Measurements from ENCODE around the gene GAPVD1. TPM values are rescaled to one million over a fixed set of nuclear protein-coding genes. Genes with fewer than 3 reads are reported as not detected.

GAPVD1 gene
- total RNA-seq, 3 donors from 2014 or later (not counting 1 experiment from before 2014, with no cell fraction given): 66.1 to 83.2 (median 68.8) TPM

- Mint-ChIP-seq H3K4me3 (no peak overlapping the region), H3K27me3 (ENCODE audit: low read depth in 2 of 2) (no peaks in the 10 kb centered on the region), H3K9me3 (no peaks in the 10 kb centered on the region), H3K4me1 (peaks cover 31 to 35% of the 10 kb centered on the region in 2 donors), H3K27ac (peak overlapping the region in 1 of 2 donors; percentile 50), H3K36me3 (no peaks in the 10 kb centered on the region)
- H3K27ac ChIP-seq (ENCODE audit: low read length): no peak overlapping the region
- 100% methylated on average over 1 of the region's 1 CpG for WGBS (ENCODE audit: insufficient coverage)
- H3K4me3 ChIP-seq (ENCODE audit: low read length): no peak overlapping the region
- no peaks in the 10 kb centered on the region for H3K4me1 ChIP-seq (ENCODE audit: control insufficient read depth, insufficient read depth, low read length)
- intact Hi-C loops (cut with micrococcal nuclease): no loop called here
- ATAC-seq: no peak
- no peaks in the 10 kb centered on the region for H3K27me3 ChIP-seq (ENCODE audit: control insufficient read depth, insufficient read depth, low read length)
- H3K9me3 ChIP-seq (ENCODE audit: control insufficient read depth, insufficient read depth, low read length): no peaks in the 10 kb centered on the region
- no peak for TF ChIP-seq CTCF (IDR thresholded peaks at IDR 0.05)
- DNase-seq: no peak
- H3K36me3 ChIP-seq (ENCODE audit: control insufficient read depth, insufficient read depth, low read length): peaks cover 4% of the 10 kb centered on the region
Observed at GRCh38 chr9:125269014-125269397, 7.4 kb downstream of the GAPVD1 start.

- H3K27ac Mint-ChIP-seq: no peak overlapping the region
- TF ChIP-seq CTCF (IDR thresholded peaks at IDR 0.05): no peak
Observed at GRCh38 chr9:125271081-125271480, 9.5 kb downstream of the GAPVD1 start.

GRCh38 chr9:125272697-125273096, 11.1 kb downstream of the GAPVD1 start:
- intact Hi-C loops (cut with micrococcal nuclease): no loop called here
- H3K27me3 ChIP-seq (ENCODE audit: control insufficient read depth, insufficient read depth, low read length): no peaks in the 10 kb centered on the region
- H3K4me1 ChIP-seq (ENCODE audit: control insufficient read depth, insufficient read depth, low read length): no peaks in the 10 kb centered on the region
- Mint-ChIP-seq H3K9me3 (no peaks in the 10 kb centered on the region), H3K4me3 (no peak overlapping the region), H3K4me1 (peaks cover 24 to 26% of the 10 kb centered on the region in 2 donors), H3K27ac (peak overlapping the region; percentile 34 to 70), H3K36me3 (no peaks in the 10 kb centered on the region), H3K27me3 (ENCODE audit: low read depth in 2 of 2) (no peaks in the 10 kb centered on the region)
- no peak for DNase-seq
- H3K9me3 ChIP-seq (ENCODE audit: control insufficient read depth, insufficient read depth, low read length): no peaks in the 10 kb centered on the region
- H3K4me3 ChIP-seq (ENCODE audit: low read length): no peak overlapping the region
- peaks cover 3% of the 10 kb centered on the region for H3K36me3 ChIP-seq (ENCODE audit: control insufficient read depth, insufficient read depth, low read length)
- TF ChIP-seq CTCF (IDR thresholded peaks at IDR 0.05): no peak
- no peak overlapping the region for H3K27ac ChIP-seq (ENCODE audit: low read length)
- no peak for ATAC-seq
- WGBS (ENCODE audit: insufficient coverage): 85% methylated on average over 3 of the region's 3 CpGs

More at GRCh38 chr9:125271081-125271480, 9.5 kb downstream of the GAPVD1 start:
- intact Hi-C loops (cut with micrococcal nuclease): no loop called here
- Histone ChIP-seq H3K36me3 (ENCODE audit: control insufficient read depth, insufficient read depth, low read length) (peaks cover 8% of the 10 kb centered on the region), H3K4me3 (ENCODE audit: low read length) (no peak overlapping the region), H3K27me3 (ENCODE audit: control insufficient read depth, insufficient read depth, low read length) (no peaks in the 10 kb centered on the region), H3K9me3 (ENCODE audit: control insufficient read depth, insufficient read depth, low read length) (no peaks in the 10 kb centered on the region), H3K27ac (ENCODE audit: low read length) (no peak overlapping the region), H3K4me1 (ENCODE audit: control insufficient read depth, insufficient read depth, low read length) (no peaks in the 10 kb centered on the region)
- WGBS (ENCODE audit: insufficient coverage): 97% methylated on average over 4 of the region's 5 CpGs
- Mint-ChIP-seq H3K4me3 (no peak overlapping the region), H3K27me3 (ENCODE audit: low read depth in 2 of 2) (no peaks in the 10 kb centered on the region), H3K4me1 (peaks cover 20 to 25% of the 10 kb centered on the region in 2 donors), H3K36me3 (no peaks in the 10 kb centered on the region), H3K9me3 (no peaks in the 10 kb centered on the region)
- DNase-seq (no peak), ATAC-seq (no peak)

GRCh38 chr9:125276771-125277170, 15.1 kb downstream of the GAPVD1 start:
- Histone ChIP-seq H3K4me1 (ENCODE audit: control insufficient read depth, insufficient read depth, low read length) (no peaks in the 10 kb centered on the region), H3K27ac (ENCODE audit: low read length) (no peak overlapping the region), H3K9me3 (ENCODE audit: control insufficient read depth, insufficient read depth, low read length) (no peaks in the 10 kb centered on the region), H3K36me3 (ENCODE audit: control insufficient read depth, insufficient read depth, low read length) (peaks cover 3% of the 10 kb centered on the region), H3K27me3 (ENCODE audit: control insufficient read depth, insufficient read depth, low read length) (no peaks in the 10 kb centered on the region), H3K4me3 (ENCODE audit: low read length) (no peak overlapping the region)
- H3K4me3 Mint-ChIP-seq: no peak overlapping the region
- ATAC-seq (no peak), DNase-seq (no peak)
- intact Hi-C loops (cut with micrococcal nuclease): no loop called here
- no peaks in the 10 kb centered on the region for H3K27me3 Mint-ChIP-seq (ENCODE audit: low read depth in 2 of 2)
- no peaks in the 10 kb centered on the region for H3K36me3 Mint-ChIP-seq
- 96% methylated on average over 4 of the region's 4 CpGs for WGBS (ENCODE audit: insufficient coverage)
- TF ChIP-seq CTCF (IDR thresholded peaks at IDR 0.05): no peak
- no peak overlapping the region for H3K27ac Mint-ChIP-seq
- no peaks in the 10 kb centered on the region for H3K9me3 Mint-ChIP-seq
- H3K4me1 Mint-ChIP-seq: peaks cover 16 to 26% of the 10 kb centered on the region in 2 donors
